Large intestine (tissue), 3 donors: ENCODE data around the gene TXN. TPM values are rescaled to one million over a fixed set of nuclear protein-coding genes. Genes with fewer than 3 reads are reported as not detected.
A peak's percentile ranks its signal among the peaks of the same experiment; 100 is the strongest.
"Not testable (repeated sequence)": the region's sequence is repeated elsewhere in the genome, so short reads cannot be mapped to it uniquely, and the experiment has no call there.

Experiments used
- DNase-seq, 2 donors: peaks; one replicate each; pipeline versions ENCODE4 v3.0.0 to v3.0.0-alpha.2; 2013
- H3K27ac ChIP-seq: one replicate; pipeline ENCODE4 v1.5.1; 2013; ENCODE audit warnings: low read length
- H3K27me3 ChIP-seq: 2 replicates; pipeline ENCODE4 v1.6.1; 2013; ENCODE audit warnings: low read length; ENCODE audit not compliant: control insufficient read depth, insufficient read depth
- H3K36me3 ChIP-seq: 2 replicates; pipeline ENCODE4 v1.6.1; 2013; ENCODE audit warnings: low read length; ENCODE audit not compliant: control insufficient read depth, insufficient read depth
- H3K4me1 ChIP-seq: one replicate; pipeline ENCODE4 v1.6.1; 2013; ENCODE audit warnings: low read length; ENCODE audit not compliant: control insufficient read depth, insufficient read depth
- H3K4me3 ChIP-seq: one replicate; pipeline ENCODE4 v1.5.1; 2013; ENCODE audit warnings: low read length
- H3K9me3 ChIP-seq: one replicate; pipeline ENCODE4 v1.6.1; 2013; ENCODE audit warnings: mild to moderate bottlenecking, low read depth, low read length, moderate library complexity; ENCODE audit not compliant: control insufficient read depth
- WGBS: methylation state at CpG from one replicate; pipeline ENCODE4 v1.1.5; 2013; ENCODE audit warnings: low lambda C conversion rate; ENCODE audit not compliant: insufficient coverage; 5-methylcytosine and 5-hydroxymethylcytosine counted together
- polyA plus RNA-seq: library from polyadenylated mRNA; unstranded; fragments of 120-200 nt; gene quantifications from one replicate; pipeline ENCODE4 v1.2.1, GENCODE V29; 2013

Gene TXN
- polyA plus RNA-seq, 1 donor, result 299 TPM

DNA sequence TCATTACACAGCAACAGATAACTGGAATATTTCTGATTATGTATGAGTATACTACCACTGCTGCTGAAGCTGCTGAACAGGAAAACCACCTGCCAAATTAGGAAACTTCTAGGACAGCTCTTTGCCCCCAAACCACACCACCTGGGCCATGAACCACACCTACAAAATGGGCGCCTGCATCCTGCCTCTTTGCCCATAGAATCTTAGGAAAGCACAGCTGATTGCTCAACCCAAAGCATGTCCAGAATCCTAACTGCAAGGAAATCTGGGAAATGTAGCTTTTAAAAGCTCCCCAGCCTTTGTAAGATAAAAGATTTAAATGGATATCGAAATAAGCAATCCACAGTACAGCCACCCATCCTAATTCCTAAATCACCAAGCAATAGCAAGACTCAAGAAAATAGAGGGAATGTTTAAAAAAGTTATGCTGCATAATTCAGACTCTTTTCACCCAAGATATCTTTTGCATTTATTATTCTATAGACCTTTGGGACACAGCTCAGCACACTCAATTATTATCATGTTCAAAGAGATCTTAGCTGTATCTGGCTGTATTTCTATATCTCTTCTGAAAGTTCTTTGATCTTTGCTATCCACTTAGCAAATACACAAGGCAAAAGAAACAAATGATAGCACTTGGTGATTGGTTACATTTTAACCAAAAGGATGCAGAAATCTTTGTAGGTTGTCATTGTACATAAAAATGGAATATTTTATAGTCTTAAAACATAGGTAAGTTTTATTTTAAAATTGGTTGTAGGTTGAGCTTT, 41.5 kb downstream of the TXN start:
- peak overlapping the region; percentile 54 for H3K27ac ChIP-seq
- DNase-seq, result peak in 1 of 2 donors; percentile 63
- peaks cover 23% of the 10 kb centered on the region for H3K4me1 ChIP-seq

DNA sequence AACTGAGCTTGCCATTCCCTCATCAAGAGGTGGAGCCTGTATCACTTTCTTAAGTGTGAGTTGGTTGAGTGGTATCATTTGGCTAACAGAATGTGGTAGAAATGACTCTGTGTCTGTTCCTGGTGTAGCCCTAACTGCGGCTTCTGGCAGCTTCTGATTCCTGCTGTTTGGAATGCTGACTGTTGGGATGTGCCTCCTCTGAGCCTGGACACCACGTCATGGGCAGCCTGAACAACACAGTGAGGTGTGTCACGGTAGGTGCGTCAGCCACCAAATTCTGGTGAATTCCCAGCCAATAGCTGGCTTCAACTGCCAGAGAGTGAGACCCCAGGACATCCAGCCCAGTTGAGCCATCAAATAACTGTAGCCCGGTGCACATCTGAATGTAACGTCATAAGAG, 42.2 kb downstream of the TXN start:
- Histone ChIP-seq H3K4me3 (no peak overlapping the region), H3K27ac (peak overlapping the region; percentile 54), H3K9me3 (no peaks in the 10 kb centered on the region), H3K27me3 (no peaks in the 10 kb centered on the region), H3K36me3 (no peaks in the 10 kb centered on the region), H3K4me1 (peaks cover 23% of the 10 kb centered on the region)
- WGBS, result no CpG with 5 or more reads among the region's 6 CpGs
- peak in 1 of 2 donors; percentile 34 for DNase-seq

More for the DNA sequence above, 41.5 kb downstream of the TXN start:
- H3K4me3 ChIP-seq, result no peak overlapping the region
- H3K27me3 ChIP-seq, result no peaks in the 10 kb centered on the region
- no CpG with 5 or more reads among the region's 2 CpGs for WGBS
- H3K36me3 ChIP-seq, result no peaks in the 10 kb centered on the region
- no peaks in the 10 kb centered on the region for H3K9me3 ChIP-seq

DNA sequence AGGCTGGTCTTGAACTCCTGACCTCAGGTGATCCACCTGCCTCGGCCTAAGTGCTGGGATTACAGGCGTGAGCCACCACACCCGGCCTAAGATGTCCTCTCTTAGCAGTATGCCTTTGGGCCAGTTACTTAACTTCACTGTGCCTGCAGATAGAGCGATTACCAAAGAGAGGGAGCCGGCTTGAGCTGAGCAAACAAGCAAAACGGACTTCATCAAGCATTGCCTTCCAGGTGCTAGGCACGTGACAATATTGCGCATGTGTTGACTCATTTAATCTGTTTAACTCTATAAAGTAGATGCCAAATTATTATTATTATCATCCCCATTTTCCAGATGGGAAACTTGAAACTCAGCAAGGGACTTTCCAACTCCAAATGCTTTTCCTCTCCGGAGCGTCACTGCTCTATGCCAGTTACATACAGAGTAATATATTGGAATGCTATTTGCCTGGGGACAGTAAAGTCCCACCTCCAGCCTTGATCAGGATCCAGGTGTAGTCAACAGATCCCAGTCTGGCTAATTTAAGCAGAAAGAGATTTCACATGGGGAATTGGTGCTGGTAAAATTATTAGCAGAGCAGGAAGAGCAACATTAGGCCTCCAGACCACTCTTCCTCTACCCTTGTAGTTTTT, 42.8 kb downstream of the TXN start:
- Histone ChIP-seq H3K36me3 (no peaks in the 10 kb centered on the region), H3K27ac (peak overlapping the region; percentile 54), H3K27me3 (no peaks in the 10 kb centered on the region), H3K4me3 (no peak overlapping the region), H3K9me3 (no peaks in the 10 kb centered on the region), H3K4me1 (peaks cover 23% of the 10 kb centered on the region)
- DNase-seq, result peak in 1 of 2 donors; percentile 47
- 83% methylated on average over 1 of the region's 10 CpGs for WGBS

DNA sequence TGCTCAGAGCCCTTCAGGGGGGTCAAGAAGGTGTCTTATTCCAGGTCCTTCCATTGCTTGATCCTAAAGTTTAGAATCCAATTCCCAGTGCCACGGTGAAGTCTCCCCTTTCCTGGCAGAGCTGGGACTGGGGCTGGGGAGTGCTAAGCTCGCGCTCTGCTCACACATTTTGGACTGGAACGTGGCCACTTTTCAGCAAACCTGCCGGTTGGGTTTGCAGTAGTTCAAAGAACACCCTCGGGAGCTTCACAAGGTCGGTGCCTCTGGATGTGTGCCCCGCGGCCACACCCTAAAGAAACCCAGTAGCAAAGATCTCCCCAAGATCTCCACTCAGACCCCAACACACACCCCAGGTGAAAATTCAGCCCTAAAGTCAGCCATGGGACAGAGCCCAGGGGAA, 48.3 kb downstream of the TXN start, which contains the start of gene C9orf152:
TSS of gene C9orf152 (minus strand) at position 129 of the 400 bp plus-strand sequence. CDS start 580 bp downstream, outside the sequence.
- WGBS, result no CpG with 5 or more reads among the region's 9 CpGs
- Histone ChIP-seq H3K4me1 (peaks cover 21% of the 10 kb centered on the region), H3K9me3 (no peaks in the 10 kb centered on the region), H3K27me3 (peaks cover 2% of the 10 kb centered on the region), H3K27ac (peak within 1 kb of the TSS; percentile 38), H3K4me3 (peak within 1 kb of the TSS; percentile 2), H3K36me3 (no peaks in the 10 kb centered on the region)
- DNase-seq, result peak in 1 of 2 donors; percentile 46

DNA sequence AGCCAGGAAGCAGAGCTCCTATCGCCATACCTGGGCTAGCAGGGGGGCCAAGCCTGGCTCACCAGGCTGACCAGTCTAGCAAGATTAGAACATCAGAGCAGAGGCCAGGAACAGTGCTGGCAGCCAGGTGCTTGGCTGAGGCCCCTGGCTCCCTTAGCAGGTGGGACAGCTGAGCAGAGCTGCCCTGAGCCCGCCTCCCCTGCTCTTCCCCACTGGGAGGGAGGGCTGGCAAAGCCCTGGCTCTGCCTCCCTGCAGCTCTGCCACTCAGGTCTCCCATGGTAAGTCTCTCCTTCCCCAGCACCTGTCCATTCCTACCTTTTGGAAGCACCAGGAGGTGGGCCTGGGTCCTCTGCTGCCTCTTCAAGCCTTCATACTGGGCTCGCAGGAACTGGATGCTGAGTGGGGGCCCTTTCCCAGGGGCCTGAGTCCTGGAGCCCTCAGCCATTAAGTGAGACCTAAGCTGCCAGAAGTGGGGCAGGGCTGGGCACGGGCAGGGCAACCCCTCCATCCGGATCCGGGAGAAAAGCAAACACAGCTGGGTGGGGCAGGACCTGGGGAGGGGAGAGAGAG, 49.2 kb downstream of the TXN start:
- H3K4me1 ChIP-seq, result peaks cover 18% of the 10 kb centered on the region
- H3K27me3 ChIP-seq, result peaks cover 5% of the 10 kb centered on the region
- DNase-seq, result peak in 1 of 2 donors; percentile 63
- no CpG with 5 or more reads among the region's 6 CpGs for WGBS
- H3K4me3 ChIP-seq, result peak overlapping the region; percentile 2
- no peaks in the 10 kb centered on the region for H3K36me3 ChIP-seq
- H3K27ac ChIP-seq, result peak overlapping the region; percentile 38
- H3K9me3 ChIP-seq, result no peaks in the 10 kb centered on the region

DNA sequence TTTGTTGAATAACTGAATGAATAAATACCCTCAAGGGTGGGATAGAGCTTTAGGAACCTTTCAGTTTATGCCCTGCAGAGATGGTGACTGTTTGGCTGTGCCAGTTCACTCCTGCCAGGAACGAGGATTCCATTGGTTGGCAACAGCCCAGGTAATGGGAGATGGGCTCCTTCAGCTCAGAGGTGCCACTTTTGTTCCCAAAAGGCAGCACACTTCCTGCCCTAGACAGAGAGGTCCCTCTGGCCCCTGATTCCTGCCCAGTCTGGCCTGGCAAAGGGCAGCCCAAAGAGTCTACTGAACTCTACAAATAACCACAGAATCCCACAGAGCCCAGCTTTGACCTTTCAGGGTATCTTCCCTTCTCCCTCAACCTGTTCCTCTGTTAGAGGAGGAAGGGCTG, 49.9 kb downstream of the TXN start:
- Histone ChIP-seq H3K9me3 (no peaks in the 10 kb centered on the region), H3K27ac (peak overlapping the region; percentile 38), H3K27me3 (peaks cover 5% of the 10 kb centered on the region), H3K36me3 (no peaks in the 10 kb centered on the region), H3K4me1 (peaks cover 18% of the 10 kb centered on the region), H3K4me3 (peak overlapping the region; percentile 2)
- no peak for DNase-seq
- no CpG with 5 or more reads among the region's 1 CpG for WGBS

DNA sequence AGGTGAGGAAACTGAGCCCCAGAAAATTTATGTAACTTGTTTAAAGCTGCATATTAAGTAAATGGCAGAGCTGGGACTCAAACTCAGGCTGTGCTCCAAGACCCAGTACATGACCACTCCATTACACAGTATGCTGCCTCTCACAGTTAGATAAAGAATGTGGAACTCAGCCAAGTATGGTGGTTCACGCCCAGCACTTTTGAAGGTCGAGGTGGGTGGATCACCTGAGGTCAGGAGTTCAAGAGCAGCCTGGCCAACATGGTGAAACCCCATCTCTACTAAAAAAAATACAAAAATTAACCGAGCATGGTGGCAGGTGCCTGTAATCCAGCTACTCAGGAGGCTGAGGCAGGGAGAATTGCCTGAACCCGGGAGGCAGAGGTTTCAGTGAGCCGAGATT, 50.7 kb downstream of the TXN start:
- 80% methylated on average over 1 of the region's 5 CpGs for WGBS

DNA sequence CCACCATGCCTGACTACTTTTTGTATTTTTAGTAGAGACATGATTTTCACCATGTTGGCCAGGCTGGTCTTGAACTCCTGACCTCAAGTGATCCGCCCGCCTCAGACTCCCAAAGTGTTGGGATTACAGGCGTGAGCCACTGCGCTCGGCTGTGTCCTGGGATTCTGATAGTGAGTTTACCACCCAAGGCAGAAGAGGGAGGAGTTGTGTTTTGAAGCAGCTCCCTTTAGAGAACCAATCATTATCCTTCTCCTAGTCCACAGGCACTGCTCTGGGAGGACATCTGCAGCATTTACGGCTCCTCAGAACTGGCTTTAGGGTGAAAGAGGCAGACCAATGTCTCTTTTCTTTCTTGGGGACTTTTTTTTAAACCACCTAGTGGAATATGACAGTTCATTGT, 54.1 kb downstream of the TXN start:
- no CpG with 5 or more reads among the region's 6 CpGs for WGBS
- Histone ChIP-seq H3K27ac (peak overlapping the region; percentile 12), H3K4me1 (peaks cover 30% of the 10 kb centered on the region)

More for the DNA sequence above, 50.7 kb downstream of the TXN start:
- H3K27ac ChIP-seq, H3K9me3 ChIP-seq, H3K4me3 ChIP-seq, H3K27me3 ChIP-seq, H3K36me3 ChIP-seq: not testable (repeated sequence)
- H3K4me1 ChIP-seq, result peaks cover 23% of the 10 kb centered on the region
- DNase-seq, result peak in 1 of 2 donors; percentile 32

DNA sequence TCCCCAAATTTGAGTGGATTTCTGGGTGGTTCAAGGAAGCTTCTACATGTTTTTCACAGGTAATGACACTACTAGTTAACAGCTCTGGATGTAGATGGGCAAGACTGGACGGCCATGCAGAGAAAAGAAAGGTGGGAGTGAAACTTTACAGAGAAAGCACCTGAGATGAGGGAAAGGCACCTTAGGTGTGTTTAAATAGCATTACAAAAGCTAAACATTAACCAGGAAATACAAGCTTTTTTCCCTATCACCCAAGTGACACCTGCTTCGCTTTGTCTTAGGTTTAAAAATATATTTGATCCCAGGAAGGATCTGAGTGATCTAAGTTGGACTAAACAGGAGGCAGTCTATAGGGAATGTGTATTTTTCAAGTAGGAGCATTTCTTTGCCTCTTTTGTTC, 56.7 kb downstream of the TXN start:
- Histone ChIP-seq H3K27me3 (peaks cover 2% of the 10 kb centered on the region), H3K9me3 (no peaks in the 10 kb centered on the region), H3K4me1 (peaks cover 25% of the 10 kb centered on the region), H3K27ac (peak overlapping the region; percentile 53), H3K4me3 (no peak overlapping the region), H3K36me3 (peaks cover 4% of the 10 kb centered on the region)
- 40% methylated on average over 2 of the region's 2 CpGs for WGBS
- peak in 1 of 2 donors; percentile 74 for DNase-seq

More for the DNA sequence above, 54.1 kb downstream of the TXN start:
- Histone ChIP-seq H3K27me3 (peaks cover 5% of the 10 kb centered on the region), H3K9me3 (no peaks in the 10 kb centered on the region), H3K36me3 (peaks cover 4% of the 10 kb centered on the region), H3K4me3 (no peak overlapping the region)
- no peak for DNase-seq

DNA sequence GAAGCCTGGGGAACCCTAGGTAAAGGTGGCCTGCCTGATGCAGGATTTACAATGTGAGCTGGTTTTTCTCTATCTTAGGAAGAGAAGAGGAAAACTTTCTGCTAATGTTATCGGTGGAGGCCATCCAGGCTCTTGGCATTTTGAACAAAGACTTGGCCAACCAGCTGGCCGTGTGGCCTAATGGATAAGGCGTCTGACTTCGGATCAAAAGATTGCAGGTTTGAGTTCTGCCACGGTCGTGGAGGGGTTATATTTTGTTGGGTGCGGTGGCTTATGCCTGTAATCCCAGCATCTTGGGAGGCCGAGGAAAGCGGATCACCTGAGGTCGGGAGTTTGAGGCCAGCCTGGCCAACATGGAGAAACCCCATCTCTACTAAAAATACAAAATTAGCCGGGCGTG, 58.0 kb downstream of the TXN start:
- peaks cover 5% of the 10 kb centered on the region for H3K27me3 ChIP-seq
- H3K9me3 ChIP-seq, result no peaks in the 10 kb centered on the region
- peak overlapping the region; percentile 4 for H3K27ac ChIP-seq
- peaks cover 29% of the 10 kb centered on the region for H3K4me1 ChIP-seq
- H3K4me3 ChIP-seq, result no peak overlapping the region
- WGBS, result no CpG with 5 or more reads among the region's 12 CpGs
- DNase-seq, result no peak
- peaks cover 4% of the 10 kb centered on the region for H3K36me3 ChIP-seq
